ENCODE measurements around the gene CST5. TPM values are rescaled to one million over a fixed set of nuclear protein-coding genes. Genes with fewer than 3 reads are reported as not detected.
A peak's percentile ranks its signal among the peaks of the same experiment; 100 is the strongest.

The CST5 gene, protein sequence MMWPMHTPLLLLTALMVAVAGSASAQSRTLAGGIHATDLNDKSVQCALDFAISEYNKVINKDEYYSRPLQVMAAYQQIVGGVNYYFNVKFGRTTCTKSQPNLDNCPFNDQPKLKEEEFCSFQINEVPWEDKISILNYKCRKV
- 1 to 10 TPM in 3 of 4 donors, not detected in 1; 1.4 to 4.5 (median 3.7) TPM for total RNA-seq

DNA sequence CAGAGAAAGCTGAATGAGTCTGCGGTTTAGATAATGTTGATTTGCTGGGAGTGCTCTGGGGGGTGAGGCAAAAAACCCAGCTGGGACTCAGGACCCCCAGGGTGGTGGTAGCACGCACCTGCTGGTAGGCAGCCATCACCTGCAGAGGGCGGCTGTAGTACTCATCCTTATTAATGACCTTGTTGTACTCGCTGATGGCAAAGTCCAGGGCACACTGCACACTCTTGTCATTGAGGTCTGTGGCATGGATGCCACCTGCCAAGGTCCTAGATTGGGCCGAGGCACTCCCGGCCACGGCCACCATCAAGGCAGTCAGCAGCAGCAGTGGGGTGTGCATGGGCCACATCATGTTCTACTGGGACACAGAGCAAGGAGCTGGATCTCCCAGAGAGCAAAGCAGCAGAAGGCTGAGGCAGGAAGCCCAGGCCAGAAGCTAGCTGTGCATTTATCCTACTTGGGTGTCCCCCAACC is at the start of gene CST5:
Gene CST5 (minus strand): TSS at position 421 of the 471 bp plus-strand sequence. CDS start 72 bp downstream, at position 349.
- Histone ChIP-seq H3K27ac (replicated peaks in 1 of 4) (peak within 1 kb of the TSS; percentile 77 to 83 (median 78)), H3K36me3 (no peaks in the 10 kb centered on the region), H3K4me3 (no peak within 1 kb of the TSS), H3K4me1 (peaks cover 0 to 93% (median 87%) of the 10 kb centered on the region in 4 donors), H3K27me3 (no peaks in the 10 kb centered on the region), H3K9me3 (no peaks in the 10 kb centered on the region)
- TF ChIP-seq POLR2AphosphoS5 (IDR thresholded peaks at IDR 0.05): no peak
- TF ChIP-seq EP300 (IDR thresholded peaks at IDR 0.05): no peak
- TF ChIP-seq, protein P1, sequence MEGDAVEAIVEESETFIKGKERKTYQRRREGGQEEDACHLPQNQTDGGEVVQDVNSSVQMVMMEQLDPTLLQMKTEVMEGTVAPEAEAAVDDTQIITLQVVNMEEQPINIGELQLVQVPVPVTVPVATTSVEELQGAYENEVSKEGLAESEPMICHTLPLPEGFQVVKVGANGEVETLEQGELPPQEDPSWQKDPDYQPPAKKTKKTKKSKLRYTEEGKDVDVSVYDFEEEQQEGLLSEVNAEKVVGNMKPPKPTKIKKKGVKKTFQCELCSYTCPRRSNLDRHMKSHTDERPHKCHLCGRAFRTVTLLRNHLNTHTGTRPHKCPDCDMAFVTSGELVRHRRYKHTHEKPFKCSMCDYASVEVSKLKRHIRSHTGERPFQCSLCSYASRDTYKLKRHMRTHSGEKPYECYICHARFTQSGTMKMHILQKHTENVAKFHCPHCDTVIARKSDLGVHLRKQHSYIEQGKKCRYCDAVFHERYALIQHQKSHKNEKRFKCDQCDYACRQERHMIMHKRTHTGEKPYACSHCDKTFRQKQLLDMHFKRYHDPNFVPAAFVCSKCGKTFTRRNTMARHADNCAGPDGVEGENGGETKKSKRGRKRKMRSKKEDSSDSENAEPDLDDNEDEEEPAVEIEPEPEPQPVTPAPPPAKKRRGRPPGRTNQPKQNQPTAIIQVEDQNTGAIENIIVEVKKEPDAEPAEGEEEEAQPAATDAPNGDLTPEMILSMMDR (IDR thresholded peaks at IDR 0.05): no peak
- no peak for TF ChIP-seq POLR2A (IDR thresholded peaks at IDR 0.05; ENCODE audit: low read depth)
- 100% methylated on average over 1 of the region's 7 CpGs for WGBS
- intact Hi-C loops (cut with DNase I): no loop called here
- DNase-seq (ENCODE audit: extremely low spot score): peak; percentile 81

DNA sequence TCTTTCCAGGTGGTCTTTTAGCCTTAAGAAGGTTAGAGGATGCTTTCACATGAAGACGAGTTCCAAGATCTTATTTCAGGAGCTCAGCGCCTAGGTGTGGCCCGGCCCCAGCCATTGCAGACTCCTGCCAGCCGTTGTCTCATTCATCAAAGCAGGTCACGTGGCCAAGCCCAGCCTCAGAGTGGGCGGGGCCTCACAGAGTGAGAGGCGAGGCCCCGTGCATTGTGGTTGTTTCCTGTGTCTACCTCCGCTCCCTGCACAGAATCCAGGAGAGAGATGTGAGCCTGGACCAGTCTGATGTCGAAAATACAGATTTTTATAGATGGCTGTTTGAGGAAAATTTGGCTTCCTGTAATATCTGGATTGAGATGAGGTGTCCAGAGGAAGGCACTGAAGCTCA is 49.2 kb upstream of the CST5 start:
- no peaks in the 10 kb centered on the region for H3K4me1 ChIP-seq
- no peaks in the 10 kb centered on the region for H3K36me3 ChIP-seq
- WGBS: 79% methylated on average over 10 of the region's 10 CpGs
- H3K9me3 ChIP-seq: no peaks in the 10 kb centered on the region
- TF ChIP-seq, protein P1 (IDR thresholded peaks at IDR 0.05): no peak
- TF ChIP-seq POLR2AphosphoS5 (IDR thresholded peaks at IDR 0.05): no peak
- no peak for TF ChIP-seq POLR2A (IDR thresholded peaks at IDR 0.05; ENCODE audit: low read depth)
- no peak for TF ChIP-seq EP300 (IDR thresholded peaks at IDR 0.05)
- no peaks in the 10 kb centered on the region for H3K27me3 ChIP-seq
- H3K4me3 ChIP-seq: no peak overlapping the region
- intact Hi-C loops (cut with DNase I): no loop called here
- DNase-seq (ENCODE audit: extremely low spot score): peak; percentile 77
- H3K27ac ChIP-seq (replicated peaks in 1 of 4): no peak overlapping the region

DNA sequence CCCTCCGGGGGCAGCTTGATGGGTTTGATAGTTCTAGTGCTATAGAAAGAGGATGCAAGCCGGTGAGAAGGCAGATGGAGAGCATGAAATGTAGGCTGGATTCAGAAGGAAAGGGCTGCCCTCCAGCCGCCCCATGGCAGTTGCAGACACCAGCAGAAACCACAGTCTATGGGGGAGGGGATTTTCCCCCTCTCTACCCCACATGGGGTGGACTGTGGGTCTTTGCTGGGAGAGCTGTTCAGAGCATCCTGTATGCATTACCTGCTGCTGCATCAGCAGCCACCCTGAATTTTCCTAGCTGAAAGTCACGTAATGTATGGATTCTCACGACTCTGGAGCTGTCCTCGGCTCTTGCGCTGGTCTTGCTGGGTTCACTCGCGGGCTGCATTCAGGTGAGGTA is 48.8 kb upstream of the CST5 start:
- Histone ChIP-seq H3K27ac (replicated peaks in 1 of 4) (no peak overlapping the region), H3K9me3 (no peaks in the 10 kb centered on the region), H3K36me3 (no peaks in the 10 kb centered on the region), H3K4me3 (no peak overlapping the region), H3K27me3 (no peaks in the 10 kb centered on the region), H3K4me1 (no peaks in the 10 kb centered on the region)
- no peak for DNase-seq (ENCODE audit: extremely low spot score)
- 96% methylated on average over 8 of the region's 9 CpGs for WGBS
- TF ChIP-seq POLR2A (IDR thresholded peaks at IDR 0.05; ENCODE audit: low read depth): no peak
- intact Hi-C loops (cut with DNase I): no loop called here

GRCh38 chr20:23926944-23927872 is 47.7 kb upstream of the CST5 start:
- intact Hi-C loops (cut with DNase I): no loop called here
- Histone ChIP-seq H3K36me3 (no peaks in the 10 kb centered on the region), H3K4me1 (no peaks in the 10 kb centered on the region), H3K9me3 (no peaks in the 10 kb centered on the region), H3K27me3 (no peaks in the 10 kb centered on the region), H3K4me3 (no peak overlapping the region), H3K27ac (replicated peaks in 1 of 4) (no peak overlapping the region)
- WGBS: 54% methylated on average over 3 of the region's 3 CpGs
- DNase-seq (ENCODE audit: extremely low spot score): peak; percentile 87
- TF ChIP-seq EP300 (IDR thresholded peaks at IDR 0.05) (no peak), POLR2AphosphoS5 (IDR thresholded peaks at IDR 0.05) (no peak), POLR2A (IDR thresholded peaks at IDR 0.05; ENCODE audit: low read depth) (no peak)
- TF ChIP-seq, protein P1 (IDR thresholded peaks at IDR 0.05): no peak

DNA sequence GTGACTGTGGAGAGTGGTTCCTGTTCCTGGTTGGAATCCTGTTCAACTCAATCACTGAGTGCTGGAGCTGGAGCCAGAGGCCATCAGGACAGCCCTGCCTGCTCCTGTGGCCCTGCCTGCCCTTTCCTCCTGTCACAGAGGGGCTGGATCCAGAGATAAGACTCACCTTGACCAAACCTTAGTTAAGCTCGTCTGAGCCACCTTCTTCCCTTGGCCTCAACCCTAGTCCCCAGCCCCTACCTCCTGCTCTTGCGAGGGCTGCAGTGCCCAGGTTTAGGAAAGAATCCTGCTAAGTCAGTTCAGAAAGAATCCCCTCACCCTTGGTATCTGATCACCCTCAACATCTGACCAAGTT is 47.0 kb upstream of the CST5 start:
- DNase-seq (ENCODE audit: extremely low spot score): peak; percentile 66
- no peaks in the 10 kb centered on the region for H3K36me3 ChIP-seq
- no peak overlapping the region for H3K4me3 ChIP-seq
- TF ChIP-seq EP300 (IDR thresholded peaks at IDR 0.05): no peak
- TF ChIP-seq, protein P1 (IDR thresholded peaks at IDR 0.05): no peak
- TF ChIP-seq POLR2AphosphoS5 (IDR thresholded peaks at IDR 0.05): no peak
- TF ChIP-seq POLR2A (IDR thresholded peaks at IDR 0.05; ENCODE audit: low read depth): no peak
- H3K27me3 ChIP-seq: no peaks in the 10 kb centered on the region
- H3K4me1 ChIP-seq: peaks cover 0 to under 1% (median 0%) of the 10 kb centered on the region in 4 donors
- H3K9me3 ChIP-seq: no peaks in the 10 kb centered on the region
- intact Hi-C loops (cut with DNase I): no loop called here
- no peak overlapping the region for H3K27ac ChIP-seq (replicated peaks in 1 of 4)
- WGBS: 80% methylated on average over 2 of the region's 2 CpGs
